GM18873 (cell line): ENCODE data around the gene TNFRSF19.
"Not testable (repeated sequence)": the region's sequence is repeated elsewhere in the genome, so short reads cannot be mapped to it uniquely, and the experiment has no call there.

ENCODE experiments used
- ATAC-seq: cut with Tn5 transposase; IDR thresholded peaks from one replicate; pipeline ENCODE4 v1.9.1; 2021; ENCODE audit warnings: mild to moderate bottlenecking, moderate library complexity, moderate number of reproducible peaks; ENCODE audit not compliant: unreplicated experiment, low FRiP score

The TNFRSF19 gene

GRCh38 chr13:23570099-23570920 is at the start of gene TNFRSF19:
Gene TNFRSF19, plus strand, starts transcription at chr13:23570412. Its CDS starts 19,772 bp downstream, at chr13:23590184.
- no peak for ATAC-seq

GRCh38 chr13:23529926-23530325 is 40.3 kb upstream of the TNFRSF19 start:
- ATAC-seq, result not testable (repeated sequence)

- no peak for ATAC-seq
Measured at GRCh38 chr13:23531446-23531845, 38.8 kb upstream of the TNFRSF19 start.

GRCh38 chr13:23534090-23534489 is 36.1 kb upstream of the TNFRSF19 start:
- ATAC-seq, result no peak

- ATAC-seq, result no peak
Measured at GRCh38 chr13:23541221-23541824, 28.9 kb upstream of the TNFRSF19 start.

GRCh38 chr13:23544668-23545067 is 25.5 kb upstream of the TNFRSF19 start:
- ATAC-seq, result no peak

GRCh38 chr13:23547000-23547590 is 23.1 kb upstream of the TNFRSF19 start:
- ATAC-seq, result no peak

GRCh38 chr13:23549724-23550123 is 20.5 kb upstream of the TNFRSF19 start:
- ATAC-seq, result no peak

- ATAC-seq, result no peak
Measured at GRCh38 chr13:23550163-23550562, 20.0 kb upstream of the TNFRSF19 start.

- no peak for ATAC-seq
Measured at GRCh38 chr13:23551213-23552008, 18.8 kb upstream of the TNFRSF19 start.

- no peak for ATAC-seq
Measured at GRCh38 chr13:23552171-23552570, 18.0 kb upstream of the TNFRSF19 start.

- no peak for ATAC-seq
Measured at GRCh38 chr13:23552661-23553060, 17.6 kb upstream of the TNFRSF19 start.

- ATAC-seq, result no peak
Measured at GRCh38 chr13:23554000-23554399, 16.2 kb upstream of the TNFRSF19 start.

GRCh38 chr13:23557043-23557442 is 13.2 kb upstream of the TNFRSF19 start:
- no peak for ATAC-seq

- no peak for ATAC-seq
Measured at GRCh38 chr13:23557733-23558132, 12.5 kb upstream of the TNFRSF19 start.

GRCh38 chr13:23558675-23559536 is 11.3 kb upstream of the TNFRSF19 start:
- ATAC-seq, result no peak

GRCh38 chr13:23560571-23561089 is 9.6 kb upstream of the TNFRSF19 start:
- ATAC-seq, result no peak

GRCh38 chr13:23561261-23561660 is 9.0 kb upstream of the TNFRSF19 start:
- no peak for ATAC-seq

- no peak for ATAC-seq
Measured at GRCh38 chr13:23563085-23563845, 6.9 kb upstream of the TNFRSF19 start.
